ENCODE results near the gene QSOX2.

- TF ChIP-seq GATA3 (IDR thresholded peaks at IDR 0.05; ENCODE audit: low read depth, low read length) (no peak), GATA2 (IDR thresholded peaks at IDR 0.05; ENCODE audit: low read depth, low read length) (no peak)
Observed at GRCh38 chr9:136243631-136244030, 2.0 kb downstream of the QSOX2 start.
